Activated CD8-positive, alpha-beta T cell treated with anti-CD3 and anti-CD28 coated beads, Interleukin-2, amount 10 ng/mL, durations not matched to agents 7 days and 5 days (primary cell): ENCODE measurements around the gene DOK7. TPM values are rescaled to one million over a fixed set of nuclear protein-coding genes. Genes with fewer than 3 reads are reported as not detected.

Experiments
- ATAC-seq: fragments of 150-1000 bp; cut with Tn5 transposase; one replicate; pipeline ENCODE4 v1.10.0; 2021; ENCODE audit warnings: moderate library complexity
- CTCF ChIA-PET: fragments of 350-600 bp; sonication (Branson Sonifier 250); formaldehyde crosslinking; loops from one replicate; lab custom pipeline; 2021; ENCODE audit warnings: antibody characterized with exemption; lab: Charles Lee
- POLR2A ChIA-PET: fragments of 350-600 bp; sonication (Branson Sonifier 250); formaldehyde crosslinking; loops from one replicate; lab custom pipeline; 2021; ENCODE audit warnings: antibody characterized with exemption; lab: Charles Lee
- DNase-seq: peaks from one replicate; pipeline ENCODE4 v3.0.0-alpha.2; 2020
- H3K27ac Mint-ChIP-seq: one replicate; pipeline ENCODE4 v1.8.0; 2021; ENCODE audit warnings: mild to moderate bottlenecking, mixed read lengths
- H3K27me3 Mint-ChIP-seq: one replicate; pipeline ENCODE4 v1.8.0; 2021; ENCODE audit warnings: low read depth, mixed read lengths
- H3K36me3 Mint-ChIP-seq: one replicate; pipeline ENCODE4 v1.8.0; 2021; ENCODE audit warnings: low read depth, mixed read lengths
- H3K4me1 Mint-ChIP-seq: one replicate; pipeline ENCODE4 v1.8.0; 2021; ENCODE audit warnings: low read depth, mixed read lengths
- H3K4me3 Mint-ChIP-seq: one replicate; pipeline ENCODE4 v1.8.0; 2021; ENCODE audit warnings: mild to moderate bottlenecking, mixed read lengths
- H3K9me3 Mint-ChIP-seq: one replicate; pipeline ENCODE4 v1.8.0; 2022; ENCODE audit warnings: mixed read lengths; ENCODE audit not compliant: insufficient read depth
- total RNA-seq, 2 experiments: library from RNA; stranded (reverse); gene quantifications; one replicate each; pipeline ENCODE4 v1.2.3, GENCODE V29; 2021

The DOK7 gene
- total RNA-seq, 2 experiments from 2014 or later: not detected

DNA sequence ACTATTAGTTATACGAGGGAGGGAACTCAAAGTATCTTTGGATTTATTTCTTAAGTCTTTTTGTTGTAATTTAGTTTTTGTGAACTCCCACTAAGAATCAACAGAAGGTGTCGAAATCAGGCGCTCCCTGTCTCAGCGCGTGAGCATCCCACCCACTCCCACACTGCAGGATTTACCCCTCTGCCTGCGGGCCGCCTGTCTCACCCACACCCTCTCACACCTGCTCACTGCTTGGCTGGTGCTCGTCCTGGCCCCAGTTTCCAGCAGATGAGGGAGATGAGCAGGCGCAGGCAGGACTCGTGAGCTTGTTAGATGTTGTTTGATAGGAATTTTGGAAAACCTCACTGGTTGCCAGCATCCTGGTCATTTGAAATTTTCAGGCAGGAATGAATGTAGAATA is 42.1 kb upstream of the DOK7 start:
- Mint-ChIP-seq H3K36me3 (no peaks in the 10 kb centered on the region), H3K9me3 (no peaks in the 10 kb centered on the region), H3K4me3 (no peak overlapping the region), H3K4me1 (no peaks in the 10 kb centered on the region), H3K27me3 (no peaks in the 10 kb centered on the region), H3K27ac (no peak overlapping the region)
- POLR2A ChIA-PET: no interaction called here
- ATAC-seq: no peak
- no peak for DNase-seq
- CTCF ChIA-PET: no interaction called here

DNA sequence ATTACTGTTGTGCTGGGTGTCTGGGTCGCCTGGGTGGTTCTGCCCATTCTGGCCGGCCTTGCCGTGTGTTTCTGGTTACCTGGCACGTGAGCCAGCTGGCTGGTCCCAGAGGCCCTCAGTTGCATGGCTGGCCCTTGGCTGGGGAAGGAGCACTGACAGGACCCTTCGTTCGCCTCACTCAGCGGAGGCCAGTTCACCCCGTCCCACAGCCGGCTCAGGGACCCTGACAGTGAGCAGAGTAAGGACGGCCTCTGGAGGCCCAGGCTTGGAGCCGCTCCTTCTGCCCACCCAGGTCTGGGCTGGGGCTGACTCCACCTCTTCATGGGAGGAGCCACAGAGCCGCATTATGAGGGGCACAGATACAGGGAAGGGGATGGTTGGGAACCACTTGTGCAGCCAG is 41.6 kb upstream of the DOK7 start:
- H3K36me3 Mint-ChIP-seq: no peaks in the 10 kb centered on the region
- H3K4me1 Mint-ChIP-seq: no peaks in the 10 kb centered on the region

DNA sequence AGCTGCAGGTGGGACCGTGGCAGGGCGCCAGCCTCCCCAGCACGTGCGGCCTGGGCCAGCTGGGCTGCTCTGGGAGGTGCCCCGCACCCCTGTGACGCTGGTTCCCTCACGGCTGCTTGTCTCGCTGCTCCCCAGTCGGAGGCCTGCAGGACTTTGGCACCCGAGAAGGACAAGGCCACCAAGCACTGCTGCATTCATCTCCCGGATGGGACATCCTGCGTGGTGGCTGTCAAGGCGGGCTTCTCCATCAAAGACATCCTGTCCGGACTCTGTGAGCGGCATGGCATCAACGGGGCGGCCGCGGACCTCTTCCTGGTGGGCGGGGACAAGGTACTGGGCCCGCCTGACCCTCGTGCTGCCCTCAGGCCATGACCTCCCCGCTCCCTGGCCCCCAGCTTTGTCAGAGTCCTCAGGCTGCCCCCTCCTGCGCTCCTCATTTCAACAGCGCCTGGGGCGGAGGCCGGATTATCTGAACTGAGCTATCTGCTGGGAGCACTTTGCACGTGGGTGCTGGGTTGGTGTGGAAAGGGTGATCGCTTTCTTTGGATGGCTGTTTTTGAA is 40.8 kb upstream of the DOK7 start:
- POLR2A ChIA-PET: no interaction called here
- H3K27ac Mint-ChIP-seq: no peak overlapping the region
- H3K9me3 Mint-ChIP-seq: no peaks in the 10 kb centered on the region
- no peaks in the 10 kb centered on the region for H3K27me3 Mint-ChIP-seq
- no peaks in the 10 kb centered on the region for H3K4me1 Mint-ChIP-seq
- no peaks in the 10 kb centered on the region for H3K36me3 Mint-ChIP-seq
- ATAC-seq: no peak
- no peak overlapping the region for H3K4me3 Mint-ChIP-seq
- CTCF ChIA-PET: no interaction called here
- no peak for DNase-seq

More for the DNA sequence above, 41.6 kb upstream of the DOK7 start:
- Mint-ChIP-seq H3K4me3 (no peak overlapping the region), H3K9me3 (no peaks in the 10 kb centered on the region), H3K27me3 (no peaks in the 10 kb centered on the region), H3K27ac (no peak overlapping the region)
- DNase-seq: no peak
- ATAC-seq: no peak
- POLR2A ChIA-PET: no interaction called here
- CTCF ChIA-PET: no interaction called here

DNA sequence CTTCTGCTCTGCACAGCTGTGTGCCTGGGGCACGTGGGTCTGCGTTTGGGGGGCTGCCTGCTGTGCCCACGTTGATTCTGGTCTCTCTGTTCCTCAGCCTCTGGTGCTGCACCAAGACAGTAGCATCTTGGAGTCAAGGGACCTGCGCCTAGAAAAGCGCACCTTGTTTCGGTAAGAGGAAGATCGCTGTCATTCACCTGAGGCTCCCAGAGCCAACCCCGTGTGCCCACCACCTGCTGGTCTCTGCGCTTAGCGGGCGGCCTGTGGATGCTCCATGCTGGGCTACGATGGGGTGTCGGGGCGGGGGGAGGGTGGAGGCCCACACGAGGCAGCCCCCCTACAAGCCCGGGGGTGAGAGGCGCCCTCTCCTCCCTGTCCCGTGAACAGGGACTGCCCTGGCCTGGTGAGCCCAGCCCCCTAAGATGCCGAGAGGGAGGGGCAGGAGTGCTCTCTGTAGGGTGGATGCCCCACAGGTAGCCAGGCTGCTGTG is 40.3 kb upstream of the DOK7 start:
- CTCF ChIA-PET: no interaction called here

DNA sequence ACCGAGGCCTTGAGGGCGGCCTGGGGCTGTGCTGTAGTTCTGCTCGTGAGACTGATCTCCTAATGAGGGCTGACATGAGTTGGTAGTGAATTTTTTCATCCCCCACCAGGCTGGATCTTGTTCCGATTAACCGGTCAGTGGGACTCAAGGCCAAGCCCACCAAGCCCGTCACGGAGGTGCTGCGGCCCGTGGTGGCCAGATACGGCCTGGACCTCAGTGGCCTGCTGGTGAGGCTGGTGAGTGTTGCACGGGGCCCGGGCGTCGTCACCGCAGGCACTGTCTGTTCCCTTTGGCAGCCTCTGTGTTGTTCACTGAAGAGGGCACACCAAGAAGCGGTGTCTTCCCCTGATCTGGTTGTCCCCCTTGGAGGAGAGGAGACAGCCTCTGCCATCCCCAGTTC is 39.7 kb upstream of the DOK7 start:
- Mint-ChIP-seq H3K4me3 (no peak overlapping the region), H3K27me3 (no peaks in the 10 kb centered on the region), H3K9me3 (no peaks in the 10 kb centered on the region), H3K4me1 (no peaks in the 10 kb centered on the region), H3K27ac (no peak overlapping the region), H3K36me3 (no peaks in the 10 kb centered on the region)
- ChIA-PET POLR2A (no interaction called here), CTCF (no interaction called here)
- ATAC-seq: no peak
- no peak for DNase-seq

More for the DNA sequence above, 40.3 kb upstream of the DOK7 start:
- Mint-ChIP-seq H3K4me1 (no peaks in the 10 kb centered on the region), H3K4me3 (no peak overlapping the region), H3K27ac (no peak overlapping the region), H3K9me3 (no peaks in the 10 kb centered on the region), H3K36me3 (no peaks in the 10 kb centered on the region), H3K27me3 (no peaks in the 10 kb centered on the region)
- POLR2A ChIA-PET: no interaction called here
- DNase-seq: no peak
- no peak for ATAC-seq

DNA sequence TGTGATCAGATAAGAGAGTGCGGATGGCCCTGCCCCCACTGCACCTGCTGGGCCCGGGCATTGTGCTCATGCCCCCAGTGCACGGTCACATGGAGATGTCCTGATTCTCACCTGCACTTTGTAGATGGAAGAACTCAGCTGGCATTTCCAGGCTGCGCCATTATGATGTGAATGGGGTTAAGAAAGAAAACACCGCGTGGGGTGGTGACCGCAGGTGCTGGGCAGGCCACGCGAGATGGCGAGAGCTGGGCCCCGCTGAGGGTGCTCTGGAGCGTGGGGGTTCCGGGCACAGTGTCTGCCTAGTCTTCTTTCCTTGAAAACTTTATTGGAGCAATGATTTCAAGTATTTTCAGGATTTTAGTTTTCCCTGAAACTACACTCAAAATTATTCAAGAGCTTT is 39.2 kb upstream of the DOK7 start:
- Mint-ChIP-seq H3K4me1 (no peaks in the 10 kb centered on the region), H3K27ac (no peak overlapping the region), H3K36me3 (no peaks in the 10 kb centered on the region), H3K9me3 (no peaks in the 10 kb centered on the region), H3K4me3 (no peak overlapping the region), H3K27me3 (no peaks in the 10 kb centered on the region)
- ATAC-seq: no peak
- DNase-seq: no peak
- CTCF ChIA-PET: no interaction called here
- POLR2A ChIA-PET: no interaction called here

DNA sequence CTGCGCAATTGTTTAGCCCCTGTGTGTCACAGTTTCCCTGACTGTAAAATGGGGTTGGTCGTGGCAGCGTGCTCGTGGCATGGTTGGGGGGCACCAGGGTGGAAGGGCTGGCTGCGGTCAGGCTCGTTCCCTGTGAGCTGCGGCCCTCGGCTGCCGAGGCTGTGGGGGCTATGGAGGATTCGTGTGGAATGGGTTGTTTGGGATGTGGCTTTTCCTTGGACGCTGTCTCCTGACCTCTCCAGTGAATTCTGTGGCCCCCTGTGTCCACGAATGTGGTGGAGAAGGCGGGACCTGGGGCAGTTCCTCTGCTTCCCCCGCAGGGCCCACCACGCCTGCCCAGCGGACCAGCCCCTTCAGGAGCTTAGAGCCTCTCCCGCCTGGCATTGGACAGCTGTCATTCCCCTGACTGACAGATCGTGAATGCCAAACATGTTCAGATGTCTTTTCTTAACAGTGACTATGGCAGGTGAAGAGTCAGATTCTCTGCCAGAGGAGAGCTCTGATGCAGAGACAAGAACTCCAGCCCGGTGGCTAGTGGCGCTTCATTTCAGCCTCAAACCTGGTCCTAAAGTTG is 38.5 kb upstream of the DOK7 start:
- no peak overlapping the region for H3K4me3 Mint-ChIP-seq
- ChIA-PET CTCF (no interaction called here), POLR2A (no interaction called here)
- ATAC-seq (no peak), DNase-seq (no peak)
- H3K27me3 Mint-ChIP-seq: no peaks in the 10 kb centered on the region
- no peaks in the 10 kb centered on the region for H3K4me1 Mint-ChIP-seq
- H3K9me3 Mint-ChIP-seq: no peaks in the 10 kb centered on the region
- no peaks in the 10 kb centered on the region for H3K36me3 Mint-ChIP-seq
- no peak overlapping the region for H3K27ac Mint-ChIP-seq

DNA sequence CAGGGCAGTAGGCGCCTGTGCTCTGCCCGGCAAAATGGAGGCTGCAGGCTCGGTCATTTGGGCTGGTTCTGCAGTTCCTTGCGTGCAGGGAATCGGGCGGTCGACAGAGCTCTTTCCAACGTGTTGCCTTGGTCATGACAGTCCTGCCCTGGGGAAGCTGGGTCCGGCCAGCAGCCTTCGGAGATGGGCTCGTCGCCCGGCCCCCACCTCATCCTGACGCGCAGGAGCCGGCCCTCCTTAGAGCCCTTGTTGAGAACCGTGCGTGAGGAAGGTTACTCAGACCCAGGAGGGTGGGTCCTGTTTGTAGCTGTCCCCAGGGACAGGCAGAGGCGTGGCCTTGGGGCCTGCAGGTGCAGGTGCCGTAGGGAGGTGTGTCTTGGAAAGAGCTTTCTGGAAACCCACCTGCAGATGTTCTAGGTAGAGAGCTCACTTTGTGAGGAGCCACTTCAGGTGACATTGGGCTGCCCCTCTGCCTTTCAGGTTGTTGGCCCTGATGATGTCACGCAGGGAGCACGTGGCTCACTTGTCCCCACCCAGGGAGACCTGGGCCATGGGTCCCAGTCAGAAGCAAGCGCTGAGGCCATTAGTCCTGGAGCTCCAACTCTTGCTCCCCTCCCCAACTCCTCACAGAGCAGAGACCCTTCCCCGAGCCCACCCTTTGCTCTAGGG is 36.5 kb upstream of the DOK7 start:
- ATAC-seq: no peak
- Mint-ChIP-seq H3K4me3 (no peak overlapping the region), H3K36me3 (no peaks in the 10 kb centered on the region), H3K27me3 (no peaks in the 10 kb centered on the region), H3K4me1 (no peaks in the 10 kb centered on the region), H3K27ac (no peak overlapping the region), H3K9me3 (no peaks in the 10 kb centered on the region)
- ChIA-PET CTCF (no interaction called here), POLR2A (no interaction called here)
- no peak for DNase-seq

DNA sequence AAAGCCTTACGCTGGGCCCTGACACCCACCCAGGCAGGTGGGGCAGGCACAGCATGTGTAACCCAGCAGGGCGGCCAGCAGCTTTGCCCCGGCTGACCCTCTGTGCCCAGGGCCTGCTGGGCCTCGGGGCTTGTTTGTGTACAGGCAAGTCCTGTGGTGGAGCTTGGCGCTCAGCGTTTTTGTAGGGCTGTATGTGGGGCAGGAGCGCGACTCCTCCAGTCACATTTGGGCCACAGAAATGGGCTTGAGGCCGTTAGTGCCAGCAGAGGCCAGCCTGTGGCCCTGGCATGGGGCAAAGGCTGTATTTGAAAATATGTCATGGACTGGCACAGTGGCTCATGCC is 36.0 kb upstream of the DOK7 start:
- POLR2A ChIA-PET: no interaction called here
- no peaks in the 10 kb centered on the region for H3K4me1 Mint-ChIP-seq
- H3K27me3 Mint-ChIP-seq: no peaks in the 10 kb centered on the region
- CTCF ChIA-PET: no interaction called here
- H3K36me3 Mint-ChIP-seq: no peaks in the 10 kb centered on the region
- no peaks in the 10 kb centered on the region for H3K9me3 Mint-ChIP-seq
- H3K27ac Mint-ChIP-seq: no peak overlapping the region
- no peak for ATAC-seq
- DNase-seq: no peak
- H3K4me3 Mint-ChIP-seq: no peak overlapping the region

DNA sequence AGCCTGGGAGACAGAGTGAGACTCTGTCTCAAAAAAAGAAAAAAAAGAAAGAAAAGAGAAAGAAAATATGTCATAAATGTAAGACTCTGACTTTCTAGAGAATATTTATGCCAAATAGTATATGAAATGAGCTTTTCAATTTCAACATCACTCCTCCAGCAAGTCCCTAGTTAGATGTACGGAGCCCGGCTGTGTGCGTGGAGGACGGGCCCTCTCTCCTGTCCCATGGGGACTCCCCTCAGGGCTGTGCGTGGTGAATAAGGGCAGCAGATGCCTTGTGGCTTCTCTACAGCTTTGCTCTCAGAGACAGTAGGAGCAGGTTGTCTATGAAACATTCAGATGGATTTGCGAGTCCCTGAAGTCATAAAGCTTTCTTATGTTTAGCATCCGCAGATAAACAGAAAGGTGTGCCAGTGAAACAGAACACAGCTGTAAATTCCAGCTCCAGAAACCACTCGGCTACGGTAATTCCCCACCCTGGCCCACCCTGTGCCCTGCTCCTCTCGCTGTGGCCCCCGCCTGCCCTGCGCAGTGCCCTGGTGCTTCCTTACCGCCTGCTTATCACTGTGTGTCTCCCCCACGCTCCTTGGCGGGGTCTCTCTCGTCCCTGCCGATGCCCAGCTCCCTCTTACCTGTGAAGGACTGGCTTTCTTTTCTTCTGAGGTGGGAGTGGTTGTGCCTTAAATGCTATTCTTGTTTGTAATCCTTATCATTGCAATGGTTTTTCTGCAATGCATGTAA is 35.2 kb upstream of the DOK7 start:
- Mint-ChIP-seq H3K27me3 (no peaks in the 10 kb centered on the region), H3K4me3 (no peak overlapping the region), H3K4me1 (no peaks in the 10 kb centered on the region), H3K9me3 (no peaks in the 10 kb centered on the region), H3K27ac (no peak overlapping the region), H3K36me3 (no peaks in the 10 kb centered on the region)
- ChIA-PET POLR2A (no interaction called here), CTCF (no interaction called here)
- DNase-seq (no peak), ATAC-seq (no peak)

DNA sequence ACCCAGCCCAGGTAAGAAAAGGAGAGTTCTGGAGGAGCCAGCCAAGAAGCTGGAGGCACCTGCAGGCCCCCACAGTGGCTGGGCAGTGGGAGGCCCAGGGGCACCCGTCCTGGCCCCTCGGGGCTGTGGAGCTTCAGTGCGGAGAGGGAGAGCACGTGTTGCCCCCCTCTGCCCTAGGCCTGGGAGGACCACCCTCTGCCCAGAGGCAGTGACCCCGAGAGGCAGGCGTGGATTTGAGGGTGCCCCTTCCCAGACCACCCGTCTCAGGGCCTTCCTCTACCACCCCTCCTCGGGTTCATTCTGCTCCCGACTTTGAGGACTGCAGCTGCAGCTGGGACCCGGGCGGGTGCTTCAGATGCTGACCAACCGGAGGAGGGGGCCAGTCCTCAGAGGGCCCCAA is 33.5 kb upstream of the DOK7 start:
- H3K4me3 Mint-ChIP-seq: no peak overlapping the region
- H3K36me3 Mint-ChIP-seq: no peaks in the 10 kb centered on the region
- ATAC-seq: no peak
- POLR2A ChIA-PET: interaction anchor here (0.6 kb wide), 1 partner anchor 194 kb away, joined by 3 read pairs; no protein-coding TSS in a partner anchor
- CTCF ChIA-PET: no interaction called here
- no peaks in the 10 kb centered on the region for H3K4me1 Mint-ChIP-seq
- no peak for DNase-seq
- H3K27ac Mint-ChIP-seq: no peak overlapping the region
- H3K27me3 Mint-ChIP-seq: no peaks in the 10 kb centered on the region
- no peaks in the 10 kb centered on the region for H3K9me3 Mint-ChIP-seq

DNA sequence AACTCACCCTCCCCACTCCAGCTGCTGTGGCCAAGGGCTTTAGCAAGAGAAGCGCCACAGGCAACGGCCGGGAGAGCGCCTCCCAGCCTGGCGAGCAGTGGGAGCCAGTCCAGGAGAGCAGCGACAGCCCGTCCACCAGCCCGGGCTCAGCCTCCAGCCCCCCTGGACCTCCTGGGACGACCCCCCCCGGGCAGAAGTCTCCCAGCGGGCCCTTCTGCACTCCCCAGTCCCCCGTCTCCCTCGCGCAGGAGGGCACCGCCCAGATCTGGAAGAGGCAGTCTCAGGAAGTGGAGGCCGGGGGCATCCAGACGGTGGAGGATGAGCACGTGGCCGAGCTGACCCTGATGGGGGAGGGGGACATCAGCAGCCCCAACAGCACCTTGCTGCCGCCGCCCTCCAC is 32.6 kb upstream of the DOK7 start:
- ChIA-PET CTCF (no interaction called here), POLR2A (no interaction called here)
- ATAC-seq (no peak), DNase-seq (no peak)
- H3K4me3 Mint-ChIP-seq: no peak overlapping the region
- no peaks in the 10 kb centered on the region for H3K9me3 Mint-ChIP-seq
- H3K27ac Mint-ChIP-seq: no peak overlapping the region
- H3K36me3 Mint-ChIP-seq: no peaks in the 10 kb centered on the region
- no peaks in the 10 kb centered on the region for H3K27me3 Mint-ChIP-seq
- no peaks in the 10 kb centered on the region for H3K4me1 Mint-ChIP-seq
